GM12878 (cell line): ENCODE data around the gene ASPM. TPM values are rescaled to one million over a fixed set of nuclear protein-coding genes. Genes with fewer than 3 reads are reported as not detected.

Experiments
- ATAC-seq: fragments of 200-7000 bp; cut with Tn5 transposase; 3 replicates; pipeline ENCODE4 v1.9.1; 2020; ENCODE audit warnings: mild to moderate bottlenecking, moderate library complexity
- BruUV-seq: library from RNA; stranded (reverse); fragments of 400-500 nt; replicated peaks from 2 replicates; lab custom pipeline; 2021; lab: Mats Ljungman, UMichigan
- CTCF ChIA-PET: fragments of 300-600 bp; sonication (Branson Sonifier 250); formaldehyde crosslinking; extraction: SDS; loops from one replicate; lab custom pipeline; 2021; ENCODE audit warnings: inconsistent platforms; lab: Yijun Ruan, JAX
- POLR2A ChIA-PET: fragments of 350-600 bp; formaldehyde crosslinking; extraction: SDS; loops from one replicate; lab custom pipeline; 2021; ENCODE audit warnings: inconsistent platforms; lab: Charles Lee
- RAD21 ChIA-PET: fragments of 300-600 bp; sonication (Branson Sonifier 250); formaldehyde crosslinking; loops from one replicate; lab custom pipeline; 2023; ENCODE audit warnings: antibody characterized with exemption; ENCODE audit not compliant: unreplicated experiment; lab: Charles Lee
- SMC1A ChIA-PET: fragments of 300-600 bp; sonication (Branson Sonifier 250); formaldehyde crosslinking; loops from one replicate; lab custom pipeline; 2023; ENCODE audit not compliant: unreplicated experiment, uncharacterized antibody; lab: Charles Lee
- DNase-seq: peaks from one replicate; pipeline ENCODE4 v3.0.0-alpha.2; 2011; ENCODE audit warnings: low read depth, low spot score
- FAIRE-seq: peaks from 3 replicates; lab custom pipeline; 2011; peaks lifted over from hg19 to GRCh38; lab: Jason Lieb, UNC
- H2AFZ ChIP-seq: 2 replicates; pipeline ENCODE4 v1.6.0; 2011; ENCODE audit warnings: low read depth, low read length, control low read depth; ENCODE audit not compliant: control insufficient read depth
- H3K27ac ChIP-seq: 2 replicates; pipeline ENCODE4 v1.5.1; 2011; ENCODE audit warnings: control low read depth; ENCODE audit not compliant: control insufficient read depth, insufficient read depth
- H3K27me3 ChIP-seq, 2 experiments: replicated peaks in 1 of 2; 2 replicates each; pipeline versions ENCODE4 v1.6.0 to v1.6.1; 2011; ENCODE audit warnings: low read length in 1 of 2; ENCODE audit not compliant: control insufficient read depth in 2 of 2, insufficient read depth in 2 of 2
- H3K36me3 ChIP-seq, 2 experiments: 2 replicates each; pipeline ENCODE4 v1.5.1; 2011; ENCODE audit warnings: low read length in 1 of 2; ENCODE audit not compliant: control insufficient read depth in 2 of 2, insufficient read depth in 2 of 2
- H3K4me1 ChIP-seq: 2 replicates; pipeline ENCODE4 v1.6.1; 2011; ENCODE audit warnings: mild to moderate bottlenecking, low read length, moderate library complexity, mixed read lengths; ENCODE audit not compliant: control insufficient read depth, insufficient read depth
- H3K4me2 ChIP-seq: 2 replicates; pipeline ENCODE4 v1.6.0; 2011; ENCODE audit warnings: control low read depth; ENCODE audit not compliant: control insufficient read depth, insufficient read depth
- H3K4me3 ChIP-seq: fragments of 200-600 bp; sonication (generic); 2 replicates; pipeline ENCODE4 v1.5.1; 2016
- H3K79me2 ChIP-seq: 2 replicates; pipeline ENCODE4 v1.6.0; 2011; ENCODE audit warnings: low read length; ENCODE audit not compliant: control insufficient read depth, insufficient read depth
- H3K9ac ChIP-seq: 2 replicates; pipeline ENCODE4 v1.8.0; 2011; ENCODE audit warnings: low read length, control low read depth, mixed read lengths; ENCODE audit not compliant: control insufficient read depth, insufficient read depth
- H3K9me3 ChIP-seq: replicated peaks from 3 replicates; pipeline ENCODE4 v1.5.1; 2011; ENCODE audit warnings: mild to moderate bottlenecking, low read length; ENCODE audit not compliant: control insufficient read depth, insufficient read depth
- H4K20me1 ChIP-seq: 2 replicates; pipeline ENCODE4 v1.6.0; 2011; ENCODE audit not compliant: control insufficient read depth, insufficient read depth
- BHLHE40 ChIP-seq, 2 experiments: fragments of 450-650 bp in 1 of 2; IDR thresholded peaks; 2 replicates each; pipeline ENCODE4 v1.6.1; 2011 to 2017; ENCODE audit warnings: low read depth in 2 of 2, borderline replicate concordance in 1 of 2, improper control_type of control experiment in 1 of 2, low read length in 1 of 2, mild to moderate bottlenecking in 1 of 2
- CHD2 ChIP-seq: IDR thresholded peaks from 2 replicates; pipeline ENCODE4 v1.6.1; 2011; ENCODE audit warnings: low read depth, low read length, improper control_type of control experiment, borderline replicate concordance
- IRF4 ChIP-seq: IDR thresholded peaks from 2 replicates; pipeline ENCODE4 v1.6.1; 2011; ENCODE audit warnings: low read depth, low read length
- MEF2A ChIP-seq: IDR thresholded peaks from 2 replicates; pipeline ENCODE4 v1.6.1; 2011; ENCODE audit warnings: low read depth, mild to moderate bottlenecking, low read length, moderate library complexity; ENCODE audit not compliant: insufficient read depth
- MEF2B ChIP-seq: fragments of 450-650 bp; IDR thresholded peaks from 2 replicates; pipeline ENCODE4 v1.6.1; 2018; ENCODE audit warnings: mild to moderate bottlenecking, moderate library complexity; ENCODE audit not compliant: partially characterized antibody, poor library complexity, severe bottlenecking
- POU2F2 ChIP-seq: IDR thresholded peaks from 3 replicates; pipeline ENCODE4 v1.6.1; 2011; ENCODE audit warnings: low read depth, mild to moderate bottlenecking, low read length, borderline replicate concordance
- RUNX3 ChIP-seq: IDR thresholded peaks from 2 replicates; pipeline ENCODE4 v1.6.1; 2012; ENCODE audit warnings: low read length, inconsistent platforms
- TCF12 ChIP-seq: IDR thresholded peaks from 2 replicates; pipeline ENCODE4 v1.6.1; 2011; ENCODE audit warnings: low read depth, mild to moderate bottlenecking, low read length
- ZBED1 ChIP-seq: IDR thresholded peaks from 2 replicates; pipeline ENCODE4 v1.6.1; 2016; ENCODE audit warnings: borderline replicate concordance
- ZNF384 ChIP-seq: IDR thresholded peaks from 2 replicates; pipeline ENCODE4 v1.6.1; 2012; ENCODE audit warnings: low read depth, mild to moderate bottlenecking, low read length, improper control_type of control experiment, borderline replicate concordance
- WGBS: methylation state at CpG from one replicate; pipeline ENCODE4 v1.1.6; 2016; ENCODE audit warnings: low lambda C conversion rate; ENCODE audit not compliant: insufficient replicate concordance, insufficient coverage; ENCODE audit errors: missing lambda C conversion rate; 5-methylcytosine and 5-hydroxymethylcytosine counted together
- in situ Hi-C: fragments of 300-500 bp; cut with MboI; formaldehyde crosslinking; loops from 9 replicates; pipeline ENCODE4 v1.14.3; 2018; ENCODE audit warnings: mixed read lengths
- intact Hi-C: fragments of 100-400 bp; cut with micrococcal nuclease; formaldehyde crosslinking; loops from one replicate; pipeline ENCODE4 v1.14.2; 2022; ENCODE audit not compliant: unreplicated experiment
- polyA plus RNA-seq, 11 experiments: library from polyadenylated mRNA; depleted of rRNA in 4 of 11; unstranded in 6 of 11; stranded (reverse) in 5 of 11; fragments of >200 nt; fragmentation: Nextera tagmentation in 4 of 11; fragmentation: Illumina TruSeq in 1 of 11; extraction: Ambion mirVana in 4 of 11; extraction: Trizol in 1 of 11; gene quantifications; 1 replicate in 1 of 11; 2 replicates in 10 of 11; pipeline versions ENCODE4 v1.2.1 to v1.2.3, GENCODE V29; 2011 to 2016; ENCODE audit warnings: inconsistent platforms in 2 of 11, missing spikeins in 2 of 11, low read depth in 1 of 11
- total RNA-seq, 4 experiments: library from RNA; depleted of rRNA in 3 of 4; stranded (reverse); fragments of >200 nt in 3 of 4; fragmentation: Illumina TruSeq in 1 of 4; extraction: Trizol in 1 of 4; gene quantifications; 2 replicates each; pipeline versions ENCODE4 v1.2.1 to v1.2.3, GENCODE V29; 2013 to 2021
- TF ChIP-seq, protein P1 (sequence below): fragments of 450-650 bp; IDR thresholded peaks from 2 replicates; pipeline ENCODE4 v1.6.1; 2018; ENCODE audit warnings: mild to moderate bottlenecking, low read depth, moderate library complexity; ENCODE audit not compliant: partially characterized antibody
- TF ChIP-seq, protein P2 (sequence below): fragments of 450-650 bp; IDR thresholded peaks from 2 replicates; pipeline ENCODE4 v1.6.1; 2017; ENCODE audit warnings: mild to moderate bottlenecking
- TF ChIP-seq, protein P3 (sequence below): fragments of 450-650 bp; IDR thresholded peaks from 2 replicates; pipeline ENCODE4 v1.6.1; 2014; ENCODE audit warnings: mild to moderate bottlenecking

The ASPM gene
- total and polyA plus RNA-seq, 10 of the 15 experiments (the other 5 are each of a cell fraction or from before 2014, with no cell fraction given) = 16.2 to 54.9 (median 26.4) TPM

DNA sequence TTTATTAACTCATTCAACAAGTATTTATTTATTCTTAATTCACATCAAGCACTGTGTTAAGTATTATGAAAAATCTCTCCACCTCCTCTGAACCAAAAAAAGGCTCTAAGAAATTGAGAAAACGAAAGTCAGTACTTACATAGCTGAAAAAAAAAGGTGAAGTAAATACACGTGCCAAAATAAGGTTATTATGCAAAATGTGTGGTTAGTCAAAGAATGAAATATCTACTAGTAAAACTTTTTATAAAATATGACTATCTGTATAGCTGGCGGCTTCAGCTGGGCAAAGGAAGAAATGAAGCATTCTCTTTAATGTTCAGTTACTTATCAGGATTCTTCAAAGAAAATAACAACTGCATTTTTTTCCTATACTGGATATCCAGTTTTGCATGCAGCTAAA, 35.5 kb upstream of the ASPM start:
- intact Hi-C loops = loop anchor here (2.0 kb wide), 1 partner anchor 15 kb away; no protein-coding TSS in a partner anchor
- ATAC-seq (peak; percentile 40), DNase-seq (no peak), FAIRE-seq (no peak)
- Histone ChIP-seq H4K20me1 (no peaks in the 10 kb centered on the region), H3K27me3 (no peaks in the 10 kb centered on the region), H3K9ac (peak overlapping the region; percentile 23; the same call in 1 of the 2 replicates), H3K79me2 (no peaks in the 10 kb centered on the region; the same call in none of the 2 replicates), H2AFZ (no peak overlapping the region), H3K27ac (no peak overlapping the region), H3K4me1 (peaks cover 16% of the 10 kb centered on the region), H3K4me2 (peak overlapping the region; percentile 59), H3K4me3 (no peak overlapping the region), H3K36me3 (peaks cover 0 to 9% of the 10 kb centered on the region in 2 experiments; a peak in 2 of 4 replicates), H3K9me3 (no peaks in the 10 kb centered on the region)
- WGBS = 3% methylated on average over 3 of the region's 3 CpGs
- in situ Hi-C loops = no loop called here
- no peak for TF ChIP-seq MEF2B
- peak; percentile 75 for TF ChIP-seq RUNX3
- TF ChIP-seq, protein P1, sequence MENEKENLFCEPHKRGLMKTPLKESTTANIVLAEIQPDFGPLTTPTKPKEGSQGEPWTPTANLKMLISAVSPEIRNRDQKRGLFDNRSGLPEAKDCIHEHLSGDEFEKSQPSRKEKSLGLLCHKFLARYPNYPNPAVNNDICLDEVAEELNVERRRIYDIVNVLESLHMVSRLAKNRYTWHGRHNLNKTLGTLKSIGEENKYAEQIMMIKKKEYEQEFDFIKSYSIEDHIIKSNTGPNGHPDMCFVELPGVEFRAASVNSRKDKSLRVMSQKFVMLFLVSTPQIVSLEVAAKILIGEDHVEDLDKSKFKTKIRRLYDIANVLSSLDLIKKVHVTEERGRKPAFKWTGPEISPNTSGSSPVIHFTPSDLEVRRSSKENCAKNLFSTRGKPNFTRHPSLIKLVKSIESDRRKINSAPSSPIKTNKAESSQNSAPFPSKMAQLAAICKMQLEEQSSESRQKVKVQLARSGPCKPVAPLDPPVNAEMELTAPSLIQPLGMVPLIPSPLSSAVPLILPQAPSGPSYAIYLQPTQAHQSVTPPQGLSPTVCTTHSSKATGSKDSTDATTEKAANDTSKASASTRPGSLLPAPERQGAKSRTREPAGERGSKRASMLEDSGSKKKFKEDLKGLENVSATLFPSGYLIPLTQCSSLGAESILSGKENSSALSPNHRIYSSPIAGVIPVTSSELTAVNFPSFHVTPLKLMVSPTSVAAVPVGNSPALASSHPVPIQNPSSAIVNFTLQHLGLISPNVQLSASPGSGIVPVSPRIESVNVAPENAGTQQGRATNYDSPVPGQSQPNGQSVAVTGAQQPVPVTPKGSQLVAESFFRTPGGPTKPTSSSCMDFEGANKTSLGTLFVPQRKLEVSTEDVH = no peak
- no peak for TF ChIP-seq CHD2
- no peak for TF ChIP-seq ZBED1
- TF ChIP-seq, protein P2, sequence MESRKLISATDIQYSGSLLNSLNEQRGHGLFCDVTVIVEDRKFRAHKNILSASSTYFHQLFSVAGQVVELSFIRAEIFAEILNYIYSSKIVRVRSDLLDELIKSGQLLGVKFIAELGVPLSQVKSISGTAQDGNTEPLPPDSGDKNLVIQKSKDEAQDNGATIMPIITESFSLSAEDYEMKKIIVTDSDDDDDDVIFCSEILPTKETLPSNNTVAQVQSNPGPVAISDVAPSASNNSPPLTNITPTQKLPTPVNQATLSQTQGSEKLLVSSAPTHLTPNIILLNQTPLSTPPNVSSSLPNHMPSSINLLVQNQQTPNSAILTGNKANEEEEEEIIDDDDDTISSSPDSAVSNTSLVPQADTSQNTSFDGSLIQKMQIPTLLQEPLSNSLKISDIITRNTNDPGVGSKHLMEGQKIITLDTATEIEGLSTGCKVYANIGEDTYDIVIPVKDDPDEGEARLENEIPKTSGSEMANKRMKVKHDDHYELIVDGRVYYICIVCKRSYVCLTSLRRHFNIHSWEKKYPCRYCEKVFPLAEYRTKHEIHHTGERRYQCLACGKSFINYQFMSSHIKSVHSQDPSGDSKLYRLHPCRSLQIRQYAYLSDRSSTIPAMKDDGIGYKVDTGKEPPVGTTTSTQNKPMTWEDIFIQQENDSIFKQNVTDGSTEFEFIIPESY = no peak
- no peak for TF ChIP-seq TCF12
- TF ChIP-seq ZNF384 = peak; percentile 84; the same call in 1 of the 2 replicates
- 0 out of 2 replicates have a peak, but pooled peaks have one; percentile 43 for TF ChIP-seq MEF2A
- TF ChIP-seq IRF4 = no peak
- TF ChIP-seq BHLHE40 (IDR thresholded peaks at IDR 0.05; ENCODE audit: borderline replicate concordance in 1 of 2, low read depth in 2 of 2, low read length in 1 of 2) = peak; percentile 93 to 97
- TF ChIP-seq, protein P3, sequence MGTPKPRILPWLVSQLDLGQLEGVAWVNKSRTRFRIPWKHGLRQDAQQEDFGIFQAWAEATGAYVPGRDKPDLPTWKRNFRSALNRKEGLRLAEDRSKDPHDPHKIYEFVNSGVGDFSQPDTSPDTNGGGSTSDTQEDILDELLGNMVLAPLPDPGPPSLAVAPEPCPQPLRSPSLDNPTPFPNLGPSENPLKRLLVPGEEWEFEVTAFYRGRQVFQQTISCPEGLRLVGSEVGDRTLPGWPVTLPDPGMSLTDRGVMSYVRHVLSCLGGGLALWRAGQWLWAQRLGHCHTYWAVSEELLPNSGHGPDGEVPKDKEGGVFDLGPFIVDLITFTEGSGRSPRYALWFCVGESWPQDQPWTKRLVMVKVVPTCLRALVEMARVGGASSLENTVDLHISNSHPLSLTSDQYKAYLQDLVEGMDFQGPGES = no peak
- TF ChIP-seq POU2F2 = peak; percentile 72; the same call in 2 of the 3 replicates
- ChIA-PET RAD21 (interaction anchor here (6.7 kb wide), 1 partner anchor 176 kb away, joined by 74 read pairs; no protein-coding TSS in a partner anchor), SMC1A (interaction anchor here (0.6 to 4.1 kb wide), 8 partner anchors 13 to 175 kb away, joined by 3 to 62 read pairs (median 3); no protein-coding TSS in a partner anchor), CTCF (interaction anchor here (0.8 to 7.6 kb wide), 8 partner anchors 18 to 211 kb away, joined by 3 to 171 read pairs (median 3); no protein-coding TSS in a partner anchor), POLR2A (no interaction called here)
- BruUV-seq = no TSS peak
